Activated T-cell treated with anti-CD3 and anti-CD28 coated beads, Interleukin-2, amount 50 U/mL, for 24 hours (primary cell): ENCODE results near the gene GPR32.
A peak's percentile ranks its signal among the peaks of the same experiment; 100 is the strongest.

ENCODE experiments used
- DNase-seq: peaks from one replicate; pipeline ENCODE4 v3.0.0-alpha.2; 2020
- H3K27ac Mint-ChIP-seq: 2 replicates; pipeline ENCODE4 v1.8.0; 2020; ENCODE audit warnings: mild to moderate bottlenecking, mixed read lengths
- H3K27me3 Mint-ChIP-seq: 2 replicates; pipeline ENCODE4 v1.8.0; 2020; ENCODE audit warnings: mixed read lengths
- H3K36me3 Mint-ChIP-seq: 2 replicates; pipeline ENCODE4 v1.8.0; 2020; ENCODE audit warnings: low read depth, mixed read lengths
- H3K4me1 Mint-ChIP-seq: 2 replicates; pipeline ENCODE4 v1.8.0; 2020; ENCODE audit warnings: low read depth, mixed read lengths
- H3K4me3 Mint-ChIP-seq: 2 replicates; pipeline ENCODE4 v1.8.0; 2020; ENCODE audit warnings: mild to moderate bottlenecking, moderate library complexity, mixed read lengths
- H3K9me3 Mint-ChIP-seq: 2 replicates; pipeline ENCODE4 v1.8.0; 2020; ENCODE audit warnings: mixed read lengths

Gene GPR32

GRCh38 chr19:50818859-50819472 is 48.7 kb downstream of the GPR32 start:
- no peaks in the 10 kb centered on the region for H3K36me3 Mint-ChIP-seq
- H3K27ac Mint-ChIP-seq: no peak overlapping the region
- H3K9me3 Mint-ChIP-seq: no peaks in the 10 kb centered on the region
- peaks cover 88% of the 10 kb centered on the region for H3K27me3 Mint-ChIP-seq
- DNase-seq: no peak
- peak overlapping the region; percentile 66 for H3K4me3 Mint-ChIP-seq
- H3K4me1 Mint-ChIP-seq: peaks cover 45% of the 10 kb centered on the region

DNA sequence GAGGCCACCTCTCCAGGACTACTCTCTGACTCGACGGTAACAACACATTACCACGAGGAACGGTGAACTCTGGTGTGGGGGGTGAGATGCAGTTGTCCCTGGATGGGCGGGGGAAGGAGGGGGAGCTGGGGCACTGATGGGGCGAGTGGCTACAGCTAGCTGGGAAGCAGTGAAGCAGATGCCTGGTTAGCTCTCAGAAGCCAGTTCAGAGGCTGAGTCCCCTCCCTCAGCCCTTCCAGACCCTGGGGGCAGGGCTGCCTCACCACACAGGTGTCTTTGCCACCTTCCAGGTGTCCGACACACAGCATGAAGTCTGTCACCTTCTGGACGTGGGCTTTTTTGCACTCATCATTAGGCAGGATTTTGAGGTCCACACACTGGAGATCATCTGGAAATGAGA is 49.4 kb downstream of the GPR32 start:
- Mint-ChIP-seq H3K27me3 (peaks cover 90% of the 10 kb centered on the region), H3K36me3 (no peaks in the 10 kb centered on the region), H3K9me3 (no peaks in the 10 kb centered on the region), H3K27ac (no peak overlapping the region), H3K4me3 (no peak overlapping the region), H3K4me1 (peaks cover 45% of the 10 kb centered on the region)
- no peak for DNase-seq

GRCh38 chr19:50820086-50820485 is 49.8 kb downstream of the GPR32 start:
- H3K27me3 Mint-ChIP-seq: peaks cover 87% of the 10 kb centered on the region
- H3K9me3 Mint-ChIP-seq: no peaks in the 10 kb centered on the region
- no peak overlapping the region for H3K4me3 Mint-ChIP-seq
- no peak overlapping the region for H3K27ac Mint-ChIP-seq
- DNase-seq: no peak
- peaks cover 45% of the 10 kb centered on the region for H3K4me1 Mint-ChIP-seq
- no peaks in the 10 kb centered on the region for H3K36me3 Mint-ChIP-seq

DNA sequence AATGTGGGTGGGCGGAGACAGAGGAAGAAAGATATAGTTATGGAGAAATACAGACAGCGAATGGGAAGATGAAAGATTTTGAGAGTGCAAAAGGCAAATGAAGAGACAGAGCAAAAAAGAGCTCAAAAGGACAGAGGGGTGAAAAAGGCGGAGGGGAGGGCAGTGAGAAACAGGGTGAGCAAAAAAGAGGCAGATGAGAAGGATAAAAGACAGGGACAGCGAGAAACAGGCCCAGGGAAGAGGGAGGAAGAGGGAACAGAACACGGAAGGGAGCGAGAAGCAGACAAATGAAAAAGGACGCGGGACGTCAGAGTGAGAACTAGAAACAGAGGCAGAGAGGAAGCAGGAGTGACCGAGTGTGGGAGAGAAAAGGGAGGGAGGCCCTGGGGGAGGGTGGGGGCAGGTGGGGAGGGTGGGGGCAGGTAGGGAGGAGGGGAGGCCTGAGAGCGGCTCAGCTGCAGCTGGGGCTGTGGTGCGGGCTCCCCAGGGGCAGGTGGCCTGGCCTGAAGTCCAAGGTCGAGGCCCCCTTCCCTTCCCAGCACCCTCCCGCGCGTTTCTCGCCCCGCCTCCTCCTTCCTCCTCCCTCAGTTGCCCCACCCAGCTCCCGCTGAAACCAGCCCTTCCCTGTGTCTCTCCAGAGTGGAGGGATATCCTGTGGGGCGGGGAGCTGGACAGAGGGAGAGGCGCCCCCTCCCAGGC is 50.4 kb downstream of the GPR32 start:
- peak overlapping the region; percentile 47 for H3K4me3 Mint-ChIP-seq
- peaks cover 83% of the 10 kb centered on the region for H3K27me3 Mint-ChIP-seq
- H3K9me3 Mint-ChIP-seq: no peaks in the 10 kb centered on the region
- DNase-seq: no peak
- peak overlapping the region; percentile 27 for H3K27ac Mint-ChIP-seq
- H3K36me3 Mint-ChIP-seq: no peaks in the 10 kb centered on the region
- H3K4me1 Mint-ChIP-seq: peaks cover 45% of the 10 kb centered on the region

DNA sequence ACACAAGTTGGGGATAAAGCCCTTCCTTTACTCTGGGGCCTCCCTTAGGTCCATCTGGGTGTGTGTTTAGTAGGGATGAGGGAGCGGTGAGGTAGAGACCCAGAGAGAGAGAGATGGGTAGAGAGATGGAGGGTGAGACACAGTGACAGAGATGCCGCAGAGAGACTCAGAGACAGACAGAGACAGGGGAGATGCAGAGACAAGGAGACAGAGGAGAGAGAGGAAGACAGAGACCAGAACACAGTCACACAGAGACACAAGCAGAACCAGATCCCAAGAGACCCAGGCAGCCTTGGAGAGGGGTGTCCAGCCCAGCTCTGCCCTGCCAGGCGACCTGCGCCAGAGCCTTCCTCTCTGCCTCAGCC is 51.0 kb downstream of the GPR32 start:
- H3K27me3 Mint-ChIP-seq: peaks cover 82% of the 10 kb centered on the region
- H3K9me3 Mint-ChIP-seq: no peaks in the 10 kb centered on the region
- peaks cover 41% of the 10 kb centered on the region for H3K4me1 Mint-ChIP-seq
- no peak overlapping the region for H3K27ac Mint-ChIP-seq
- H3K4me3 Mint-ChIP-seq: no peak overlapping the region
- no peak for DNase-seq
- H3K36me3 Mint-ChIP-seq: no peaks in the 10 kb centered on the region
